Measurements from ENCODE around the gene TDRD7.
A peak's percentile ranks its signal among the peaks of the same experiment; 100 is the strongest.

The TDRD7 gene

GRCh38 chr9:97397220-97397619, 14.7 kb upstream of the TDRD7 start:
- Histone ChIP-seq H3K4me3 (ENCODE audit: low read depth, low read length) (no peak overlapping the region), H3K36me3 (ENCODE audit: control insufficient read depth in 2 of 2, insufficient read depth in 1 of 2, low read length in 2 of 2) (no peaks in the 10 kb centered on the region), H3K4me1 (ENCODE audit: control insufficient read depth, insufficient read depth, low read length) (no peaks in the 10 kb centered on the region), H3K27ac (ENCODE audit: extremely low read depth, low read depth, low read length) (no peak overlapping the region), H3K9me3 (ENCODE audit: control insufficient read depth, insufficient read depth, low read depth, low read length) (no peaks in the 10 kb centered on the region)
- ChIA-PET CTCF (interaction anchor here (0.5 to 10.4 kb wide), 6 partner anchors 11 to 540 kb away, joined by 3 to 80 read pairs (median 23); partner anchors contain the start of gene TDRD7), POLR2A (no interaction called here)
- TF ChIP-seq KLF17 (tag by site-specific recombination; IDR thresholded peaks at IDR 0.05), result no peak
- TF ChIP-seq SCRT1 (tag by site-specific recombination; IDR thresholded peaks at IDR 0.05; ENCODE audit: borderline replicate concordance), result no peak
- no peak for TF ChIP-seq ZNF548 (tag by site-specific recombination; IDR thresholded peaks at IDR 0.05)
- TF ChIP-seq TRIM28 (IDR thresholded peaks at IDR 0.05; ENCODE audit: borderline replicate concordance, low read length), result no peak
- no peak for TF ChIP-seq ZNF10 (tag by site-specific recombination; IDR thresholded peaks at IDR 0.05)
- TF ChIP-seq SALL2 (tag by site-specific recombination; IDR thresholded peaks at IDR 0.05; ENCODE audit: borderline replicate concordance), result no peak
- TF ChIP-seq HOXA7 (CRISPR knock-in tag; IDR thresholded peaks at IDR 0.05; ENCODE audit: borderline replicate concordance), result no peak
- no peak for TF ChIP-seq EGR2 (tag by site-specific recombination; IDR thresholded peaks at IDR 0.05; ENCODE audit: low read depth)
- TF ChIP-seq ZNF169 (tag by site-specific recombination; IDR thresholded peaks at IDR 0.05), result no peak
- TF ChIP-seq GLIS2 (tag by site-specific recombination; IDR thresholded peaks at IDR 0.05), result no peak
- no peak for TF ChIP-seq ZNF324 (tag by site-specific recombination; IDR thresholded peaks at IDR 0.05)
- no peak for TF ChIP-seq ATF2 (tag by site-specific recombination; IDR thresholded peaks at IDR 0.05; ENCODE audit: low read depth)
- no peak for TF ChIP-seq ZFHX2 (tag by site-specific recombination; conservative IDR thresholded peaks at IDR 0.05)
- no peak for TF ChIP-seq ZNF768 (tag by site-specific recombination; IDR thresholded peaks at IDR 0.05)
- TF ChIP-seq ZNF404 (tag by site-specific recombination; IDR thresholded peaks at IDR 0.05), result no peak
- no peak for TF ChIP-seq ZNF629 (tag by site-specific recombination; IDR thresholded peaks at IDR 0.05)

DNA sequence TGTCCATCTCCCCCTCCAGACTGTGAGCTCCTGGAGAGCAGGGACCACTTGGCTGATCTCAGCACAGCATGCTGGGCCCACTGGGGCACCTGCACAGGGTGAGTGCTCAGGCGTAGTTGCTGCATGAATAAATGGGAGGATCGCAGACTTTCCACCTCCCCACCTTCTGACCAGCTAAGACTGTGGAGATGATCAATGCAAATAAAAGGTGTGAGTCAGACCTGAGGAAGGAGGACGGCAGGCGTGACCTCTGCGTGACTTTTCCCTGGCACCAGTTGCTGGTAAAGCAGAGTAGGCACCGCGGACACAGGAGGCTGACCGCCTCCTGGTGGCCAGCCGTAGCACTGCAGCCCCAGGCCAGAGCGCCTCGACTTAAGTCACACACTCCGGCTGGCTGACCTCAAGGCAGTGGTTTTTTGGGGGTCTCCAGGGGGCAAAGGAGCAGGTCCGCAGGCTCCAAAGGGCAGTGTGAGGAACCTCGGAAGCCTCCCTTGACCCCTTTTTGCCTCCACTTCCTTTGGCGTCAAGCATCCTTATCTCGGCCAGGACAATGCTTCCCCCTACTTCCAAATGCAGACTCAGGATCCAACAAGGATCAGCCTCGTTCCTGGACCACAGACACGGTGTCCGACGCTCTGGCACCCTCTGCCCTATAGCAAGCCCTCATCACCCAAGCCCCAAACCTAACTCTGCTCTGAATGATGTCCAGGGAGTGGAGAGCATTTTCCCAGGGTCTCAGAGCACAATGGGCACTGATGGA, 12.7 kb upstream of the TDRD7 start:
- no peaks in the 10 kb centered on the region for H3K9me3 ChIP-seq (ENCODE audit: control insufficient read depth, insufficient read depth, low read depth, low read length)
- ChIA-PET POLR2A (interaction anchor here (1.1 kb wide), 1 partner anchor 544 kb away, joined by 3 read pairs; the partner anchor contains the start of gene ZNF782), CTCF (interaction anchor here (0.6 to 10.4 kb wide), 10 partner anchors 9 to 542 kb away, joined by 3 to 80 read pairs (median 4); partner anchors contain the start of gene TDRD7)
- no peaks in the 10 kb centered on the region for H3K4me1 ChIP-seq (ENCODE audit: control insufficient read depth, insufficient read depth, low read length)
- H3K36me3 ChIP-seq (ENCODE audit: control insufficient read depth in 2 of 2, insufficient read depth in 1 of 2, low read length in 2 of 2), result no peaks in the 10 kb centered on the region
- H3K27ac ChIP-seq (ENCODE audit: extremely low read depth, low read depth, low read length), result no peak overlapping the region
- H3K4me3 ChIP-seq (ENCODE audit: low read depth, low read length), result no peak overlapping the region
- TF ChIP-seq SCRT2 (tag by site-specific recombination; IDR thresholded peaks at IDR 0.05) (peak; percentile 92), ZNF785 (tag by site-specific recombination; IDR thresholded peaks at IDR 0.05) (no peak), ZNF692 (tag by site-specific recombination; IDR thresholded peaks at IDR 0.05) (peak; percentile 56; the same call in 1 of the 2 replicates), ZNF654 (tag by site-specific recombination; IDR thresholded peaks at IDR 0.05; ENCODE audit: low read depth) (peak; percentile 33; the same call in 1 of the 2 replicates), SCRT1 (tag by site-specific recombination; IDR thresholded peaks at IDR 0.05; ENCODE audit: borderline replicate concordance) (peak; percentile 78), ZNF837 (tag by site-specific recombination; IDR thresholded peaks at IDR 0.05) (no peak), ZIC2 (tag by site-specific recombination; IDR thresholded peaks at IDR 0.05) (peak; percentile 18; the same call in 1 of the 2 replicates), CTCF (tag by site-specific recombination; IDR thresholded peaks at IDR 0.05) (peak; percentile 49)

All from HEK293 (cell line).